Endothelial cell of umbilical vein (primary cell): ENCODE measurements around the gene PIP4K2B. TPM values are rescaled to one million over a fixed set of nuclear protein-coding genes. Genes with fewer than 3 reads are reported as not detected.

Experiments
- BruUV-seq: library from RNA; stranded (reverse); fragments of 400-500 nt; replicated peaks from 2 replicates; lab custom pipeline; 2021; lab: Mats Ljungman, UMichigan
- CTCF ChIA-PET: fragments of 300-600, 350-600 bp; sonication (Branson Sonifier 250); formaldehyde crosslinking; loops from one replicate; lab custom pipeline; 2021; ENCODE audit warnings: antibody characterized with exemption, inconsistent platforms; lab: Charles Lee
- POLR2A ChIA-PET: fragments of 300-600, 350-600 bp; sonication (Branson Sonifier 250); formaldehyde crosslinking; loops from one replicate; lab custom pipeline; 2021; ENCODE audit warnings: antibody characterized with exemption, inconsistent platforms; lab: Charles Lee
- DNase-seq: peaks from one replicate; pipeline ENCODE4 v3.0.0-alpha.2; 2011; ENCODE audit warnings: low read depth, low spot score
- FAIRE-seq: peaks from 2 replicates; lab custom pipeline; 2011; peaks lifted over from hg19 to GRCh38; lab: Jason Lieb, UNC
- H2AFZ ChIP-seq: 2 replicates; pipeline ENCODE4 v1.6.0; 2012; ENCODE audit warnings: low read depth, low read length, control low read depth, inconsistent platforms
- H3K27ac ChIP-seq: 2 replicates; pipeline ENCODE4 v1.5.1; 2011; ENCODE audit warnings: low read depth, mild to moderate bottlenecking, control low read depth, low read length, moderate library complexity; ENCODE audit not compliant: insufficient read depth
- H3K27me3 ChIP-seq, 2 experiments: 2 replicates each; pipeline versions ENCODE4 v1.6.0 to v1.6.1; 2011; ENCODE audit warnings: low read length in 2 of 2, mixed read lengths in 1 of 2; ENCODE audit not compliant: control insufficient read depth in 2 of 2, insufficient read depth in 2 of 2
- H3K36me3 ChIP-seq, 2 experiments: 2 replicates in 1 of 2; 3 replicates in 1 of 2; pipeline ENCODE4 v1.5.1; 2011; ENCODE audit warnings: low read length in 2 of 2, mild to moderate bottlenecking in 1 of 2, moderate library complexity in 1 of 2; ENCODE audit not compliant: control insufficient read depth in 2 of 2, insufficient read depth in 2 of 2; ENCODE audit errors: extremely low read depth in 1 of 2
- H3K4me1 ChIP-seq: 3 replicates; pipeline ENCODE4 v1.5.1; 2011; ENCODE audit warnings: mild to moderate bottlenecking, low read length; ENCODE audit not compliant: control insufficient read depth, insufficient read depth; ENCODE audit errors: extremely low read depth
- H3K4me2 ChIP-seq: 2 replicates; pipeline ENCODE4 v1.6.1; 2011; ENCODE audit warnings: low read length, control low read depth, mixed read lengths; ENCODE audit not compliant: insufficient read depth
- H3K4me3 ChIP-seq, 3 experiments: fragments of 200-600 bp in 1 of 3; sonication (generic), shearing (Covaris generic) in 1 of 3; replicated peaks in 1 of 3; 2 replicates each; pipeline ENCODE4 v1.5.1; 2011 to 2016; ENCODE audit warnings: control low read depth in 3 of 3, low read length in 3 of 3, mild to moderate bottlenecking in 2 of 3, inconsistent platforms in 1 of 3, low read depth in 1 of 3, moderate library complexity in 1 of 3; ENCODE audit not compliant: insufficient read depth in 1 of 3
- H3K79me2 ChIP-seq: 2 replicates; pipeline ENCODE4 v1.6.0; 2012; ENCODE audit warnings: low read length, inconsistent platforms; ENCODE audit not compliant: control insufficient read depth, insufficient read depth
- H3K9ac ChIP-seq: replicated peaks from 2 replicates; pipeline ENCODE3; 2011; ENCODE audit warnings: low read length, control low read depth; ENCODE audit not compliant: insufficient read depth; ENCODE audit errors: extremely low read depth
- H3K9me1 ChIP-seq: replicated peaks from 3 replicates; pipeline ENCODE4 v1.6.0; 2011; ENCODE audit warnings: mild to moderate bottlenecking, low read length; ENCODE audit not compliant: control insufficient read depth, insufficient read depth; ENCODE audit errors: extremely low read depth
- H3K9me3 ChIP-seq: replicated peaks from 2 replicates; pipeline ENCODE4 v1.5.1; 2012; ENCODE audit warnings: low read length, inconsistent platforms; ENCODE audit not compliant: control insufficient read depth, insufficient read depth
- H4K20me1 ChIP-seq: replicated peaks from 2 replicates; pipeline ENCODE3; 2011; ENCODE audit warnings: mild to moderate bottlenecking, low read length; ENCODE audit not compliant: control insufficient read depth, insufficient read depth; ENCODE audit errors: extremely low read depth
- CTCF ChIP-seq, 2 donors: IDR thresholded peaks; 1 replicate in 1 of 2; 2 replicates in 1 of 2; pipeline ENCODE4 v1.5.1; 2011; ENCODE audit warnings: low read length in 2 of 2, mild to moderate bottlenecking in 2 of 2, moderate library complexity in 2 of 2, control low read depth in 1 of 2, inconsistent platforms in 1 of 2, low read depth in 1 of 2; ENCODE audit not compliant: insufficient read depth in 1 of 2; ENCODE audit errors: extremely low read depth in 1 of 2
- FOS ChIP-seq: IDR thresholded peaks from 2 replicates; pipeline ENCODE4 v1.6.1; 2011; ENCODE audit warnings: mild to moderate bottlenecking, low read length, moderate library complexity, borderline replicate concordance; ENCODE audit not compliant: insufficient read depth
- JUN ChIP-seq: IDR thresholded peaks from 2 replicates; pipeline ENCODE4 v1.6.1; 2011; ENCODE audit warnings: borderline replicate concordance, low read depth; ENCODE audit not compliant: insufficient read length, insufficient read depth
- MAX ChIP-seq: IDR thresholded peaks from 2 replicates; pipeline ENCODE4 v1.6.1; 2011; ENCODE audit not compliant: insufficient read depth, insufficient read length
- POLR2A ChIP-seq: IDR thresholded peaks from 2 replicates; pipeline ENCODE4 v1.6.1; 2012; ENCODE audit warnings: low read depth, mild to moderate bottlenecking, control low read depth, low read length
- POLR2AphosphoS5 ChIP-seq: IDR thresholded peaks from 2 replicates; pipeline ENCODE4 v1.6.1; 2012; ENCODE audit warnings: low read depth, mild to moderate bottlenecking, control low read depth, low read length, moderate library complexity; ENCODE audit not compliant: insufficient read depth
- dilution Hi-C: fragments of 300-500 bp; cut with MboI; formaldehyde crosslinking; loops from one replicate; pipeline ENCODE4 v1.15.0; 2019; ENCODE audit warnings: low sequenced_read_pairs; ENCODE audit not compliant: extremely low pct_ligation_motif_present
- intact Hi-C: fragments of 100-400 bp; cut with micrococcal nuclease; formaldehyde crosslinking; loops from one replicate; pipeline ENCODE4 v1.10.0; 2022
- polyA plus RNA-seq, 4 experiments: library from polyadenylated mRNA; depleted of rRNA in 3 of 4; stranded (reverse) in 3 of 4; unstranded in 1 of 4; fragments of >200 nt; gene quantifications; 2 replicates each; pipeline versions ENCODE4 v1.2.1 to v1.2.3, GENCODE V29; 2011 to 2012; ENCODE audit warnings: missing spikeins in 1 of 4
- total RNA-seq: library from RNA; stranded (reverse); gene quantifications from 2 replicates; pipeline ENCODE4 v1.2.3, GENCODE V29; 2021

The PIP4K2B gene
- total and polyA plus RNA-seq, 2 donors (not counting 3 experiments of a cell fraction or from before 2014, with no cell fraction given) = 23.1 to 48.8 TPM

GRCh38 chr17:38800237-38800760, 943 bp upstream of the PIP4K2B start:
- FAIRE-seq = no peak
- H3K4me1 ChIP-seq = peaks cover 17% of the 10 kb centered on the region
- peaks cover 38% of the 10 kb centered on the region for H3K79me2 ChIP-seq
- H2AFZ ChIP-seq = peak overlapping the region; percentile 48
- no peaks in the 10 kb centered on the region for H3K9me1 ChIP-seq
- no TSS peak for BruUV-seq
- no peak for DNase-seq
- peak overlapping the region; percentile 28 to 94 (median 64) for H3K4me3 ChIP-seq
- no peak overlapping the region for H3K27ac ChIP-seq
- ChIA-PET CTCF (no interaction called here), POLR2A (no interaction called here)
- no peaks in the 10 kb centered on the region for H4K20me1 ChIP-seq
- peak overlapping the region; percentile 98 for H3K9ac ChIP-seq
- peak overlapping the region; percentile 92 for H3K4me2 ChIP-seq
- H3K27me3 ChIP-seq = no peaks in the 10 kb centered on the region
- H3K9me3 ChIP-seq = no peaks in the 10 kb centered on the region
- intact Hi-C loops (loop anchor here (5.0 kb wide), 1 partner anchor 52 kb away; the partner anchor contains the start of gene RPL23), dilution Hi-C loops (no loop called here)
- no peak for TF ChIP-seq FOS
- peaks cover 11 to 12% of the 10 kb centered on the region in 2 experiments for H3K36me3 ChIP-seq

GRCh38 chr17:38798614-38799500, 499 bp downstream of the PIP4K2B start:
- Histone ChIP-seq H3K9ac (peak overlapping the region; percentile 66), H3K4me2 (peak overlapping the region; percentile 88), H4K20me1 (no peaks in the 10 kb centered on the region), H3K79me2 (peaks cover 43% of the 10 kb centered on the region), H3K27me3 (no peaks in the 10 kb centered on the region), H3K36me3 (peaks cover 11 to 12% of the 10 kb centered on the region in 2 experiments), H3K9me3 (no peaks in the 10 kb centered on the region), H3K4me3 (peak overlapping the region; percentile 51 to 94 (median 70)), H3K27ac (no peak overlapping the region), H2AFZ (peak overlapping the region; percentile 22), H3K4me1 (peaks cover 17% of the 10 kb centered on the region), H3K9me1 (no peaks in the 10 kb centered on the region)
- ChIA-PET POLR2A (no interaction called here), CTCF (interaction anchor here (0.9 to 1.0 kb wide), 2 partner anchors 37 to 354 kb away, joined by 3 read pairs; no protein-coding TSS in a partner anchor)
- dilution Hi-C loops = no loop called here
- no TSS peak for BruUV-seq
- TF ChIP-seq POLR2AphosphoS5 (peak; percentile 68), MAX (peak; percentile 20), CTCF (IDR thresholded peaks at IDR 0.05; ENCODE audit: extremely low read depth in 1 of 2, insufficient read depth in 1 of 2, low read depth in 1 of 2, low read length in 2 of 2) (peak in 1 of 2 donors; percentile 11), JUN (no peak), FOS (no peak), POLR2A (peak; percentile 73)
- FAIRE-seq (no peak), DNase-seq (peak; percentile 67)
- intact Hi-C loops = loop anchor here (1.0 to 2.0 kb wide), 3 partner anchors 9 to 70 kb away; no protein-coding TSS in a partner anchor
